8988T (cell line): ENCODE results near the gene NFIB.

ENCODE experiments used
- DNase-seq: peaks from one replicate; pipeline ENCODE4 v3.0.0; 2011

NFIB gene

DNA sequence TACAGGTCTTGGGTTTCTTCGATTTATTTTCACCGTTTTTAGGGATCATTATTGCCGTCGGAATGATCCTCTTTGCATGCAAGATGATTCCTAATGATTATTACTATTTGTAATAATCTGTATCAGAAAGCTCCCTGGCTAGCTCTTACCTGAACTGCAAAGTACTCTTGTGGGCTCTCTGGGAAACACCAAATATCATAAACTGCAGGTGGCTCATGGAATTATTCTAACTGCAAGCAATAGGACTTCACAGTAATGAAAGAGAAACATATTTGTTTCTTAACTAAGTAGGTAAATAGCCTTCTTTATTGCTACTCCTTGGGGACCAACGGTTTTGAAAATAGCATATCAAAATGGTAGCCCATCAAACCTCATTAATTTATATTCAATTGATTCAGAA, 219.4 kb downstream of the NFIB start:
- DNase-seq: no peak

DNA sequence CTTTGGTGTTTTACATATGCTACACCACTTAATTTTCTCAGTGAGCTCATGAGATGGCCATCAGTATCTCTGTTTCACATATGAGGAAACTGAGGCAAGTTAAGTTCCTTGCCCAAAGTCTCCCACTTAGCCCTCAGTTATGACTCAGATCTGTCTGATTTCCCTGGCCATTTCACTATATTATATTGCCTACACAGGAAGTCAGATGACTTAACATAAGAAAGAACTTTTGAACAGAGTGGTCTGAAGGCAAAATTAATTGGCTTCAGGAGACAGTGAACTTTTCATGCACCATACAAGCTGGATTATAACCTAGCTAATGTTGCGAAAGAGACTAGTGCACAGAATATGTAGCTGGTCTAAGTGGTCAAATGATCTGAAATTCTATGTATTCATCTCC, 221.6 kb downstream of the NFIB start:
- no peak for DNase-seq

DNA sequence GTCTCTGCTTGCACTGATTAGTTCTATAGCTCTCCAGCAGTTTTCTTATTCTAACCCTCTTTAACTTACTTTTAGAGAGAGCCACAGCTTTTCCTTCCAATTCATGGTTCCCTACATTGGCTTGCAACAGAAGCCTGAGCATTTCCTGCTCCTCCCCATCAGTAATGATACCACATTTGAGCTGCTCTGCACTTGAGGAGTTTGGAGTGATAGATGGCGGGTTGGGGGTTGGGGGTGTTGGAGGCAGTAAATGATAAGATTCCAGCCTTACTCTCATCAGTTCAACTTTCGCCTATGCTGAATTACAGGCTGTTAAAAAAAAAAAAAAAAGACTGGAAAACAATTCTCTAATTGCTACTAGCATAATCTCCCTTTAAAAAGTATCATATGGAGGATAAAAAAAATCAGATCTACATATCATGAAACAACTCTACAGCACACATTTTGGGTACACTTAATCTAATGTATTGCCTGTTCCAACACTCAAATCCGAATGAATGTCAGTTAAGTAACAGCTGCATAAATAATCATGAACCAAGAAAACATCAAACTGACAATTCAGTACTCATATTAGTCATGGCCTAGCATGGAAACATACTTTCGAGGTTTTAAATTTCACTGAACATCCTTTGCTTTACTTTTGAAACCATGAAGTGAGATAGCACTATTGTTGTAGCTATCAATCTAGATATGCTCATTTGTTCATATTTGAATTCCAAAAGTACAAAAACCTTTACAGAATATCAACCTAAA, 224.7 kb downstream of the NFIB start:
- no peak for DNase-seq

DNA sequence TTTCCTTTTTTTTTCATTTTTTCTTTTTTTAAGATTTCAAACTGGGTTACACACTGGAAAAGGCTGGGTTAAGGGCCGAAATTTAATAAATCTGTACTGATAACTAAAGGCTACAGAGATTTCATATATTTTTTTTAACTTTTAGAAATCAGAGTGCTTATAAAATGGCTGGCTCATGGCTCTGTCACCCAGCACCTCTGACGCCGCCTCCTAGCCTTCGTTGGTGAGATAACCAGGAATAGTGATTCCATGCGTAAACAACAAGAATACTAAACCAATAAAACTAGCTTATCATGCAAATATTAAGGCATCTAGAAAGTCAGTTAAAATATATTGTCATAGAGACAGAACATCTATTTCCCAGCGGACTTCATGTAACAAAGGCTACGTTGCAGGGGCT, 226.4 kb downstream of the NFIB start:
- no peak for DNase-seq

DNA sequence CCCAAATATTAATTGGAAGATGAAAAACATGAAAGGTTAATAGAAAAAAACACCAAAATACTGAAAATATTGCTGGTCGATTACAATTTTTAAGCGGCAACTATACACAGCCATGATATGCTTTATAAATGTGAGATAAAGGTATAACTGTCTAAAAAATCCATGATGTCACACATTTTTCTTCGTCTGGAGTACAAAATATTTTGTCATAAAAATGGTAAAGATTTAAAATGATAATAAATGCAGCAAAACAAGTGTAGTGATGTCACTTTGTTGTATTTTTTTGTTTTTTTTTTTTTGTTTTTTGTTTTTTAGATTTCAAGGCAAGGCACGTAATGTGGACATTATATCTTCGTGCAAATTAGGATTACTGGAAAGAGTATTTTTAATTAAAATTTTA, 227.4 kb downstream of the NFIB start:
- no peak for DNase-seq

DNA sequence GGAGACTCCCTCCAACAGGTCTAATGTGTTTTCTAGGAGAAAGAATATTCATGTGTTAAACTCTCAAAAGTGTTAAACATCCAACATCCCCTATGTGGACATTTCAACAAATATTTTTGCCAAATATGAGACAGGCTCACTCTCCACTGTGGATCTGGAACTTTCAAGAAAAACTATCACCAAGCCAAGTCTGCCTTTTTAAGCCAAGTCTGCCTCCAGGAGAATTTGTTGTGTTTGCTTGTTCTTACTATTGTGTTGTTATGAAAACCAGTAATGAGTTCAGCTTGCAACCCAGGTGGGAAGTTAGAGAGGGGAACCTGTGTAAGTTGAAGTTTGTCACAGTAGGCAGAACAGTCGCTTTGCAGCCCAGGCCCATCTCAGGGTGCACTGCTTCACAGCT, 228.1 kb downstream of the NFIB start:
- no peak for DNase-seq

DNA sequence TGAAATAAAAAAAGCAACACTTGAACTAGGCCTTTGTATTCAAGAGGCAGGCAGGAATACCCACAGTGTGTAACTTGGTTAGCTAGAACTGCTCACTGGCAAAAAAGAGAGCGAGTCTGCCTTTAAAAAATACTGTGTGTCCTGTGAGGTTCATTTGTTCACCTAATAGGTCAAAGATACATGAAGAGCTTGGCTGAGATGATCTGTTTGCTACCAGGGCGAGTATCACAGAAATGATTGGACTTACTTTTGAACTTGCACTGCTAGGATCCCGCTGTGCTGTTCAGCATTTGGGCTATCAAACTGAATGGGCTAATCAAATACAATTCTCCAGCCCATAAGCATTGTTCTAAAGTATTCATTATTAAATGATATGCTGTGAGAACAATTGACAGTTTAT, 229.1 kb downstream of the NFIB start:
- no peak for DNase-seq

DNA sequence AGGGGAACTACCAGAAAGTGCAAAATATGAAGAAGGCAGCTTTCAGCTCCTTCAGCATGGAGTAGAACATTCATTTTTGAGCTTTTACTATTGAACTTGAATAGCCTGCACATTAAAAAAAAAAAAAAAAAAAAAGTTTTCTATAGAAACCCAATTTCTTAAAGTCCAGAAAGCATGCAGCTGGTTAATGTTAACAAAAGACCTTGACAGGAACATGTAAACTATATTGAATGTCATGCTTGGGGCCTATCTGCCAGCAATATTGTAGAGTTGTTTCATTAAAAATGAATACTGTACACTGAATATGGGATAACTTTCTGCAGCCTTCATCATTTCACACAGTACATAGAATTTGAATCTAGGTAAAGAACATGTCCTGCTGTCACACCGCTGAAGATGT, 230.6 kb downstream of the NFIB start:
- DNase-seq: no peak

DNA sequence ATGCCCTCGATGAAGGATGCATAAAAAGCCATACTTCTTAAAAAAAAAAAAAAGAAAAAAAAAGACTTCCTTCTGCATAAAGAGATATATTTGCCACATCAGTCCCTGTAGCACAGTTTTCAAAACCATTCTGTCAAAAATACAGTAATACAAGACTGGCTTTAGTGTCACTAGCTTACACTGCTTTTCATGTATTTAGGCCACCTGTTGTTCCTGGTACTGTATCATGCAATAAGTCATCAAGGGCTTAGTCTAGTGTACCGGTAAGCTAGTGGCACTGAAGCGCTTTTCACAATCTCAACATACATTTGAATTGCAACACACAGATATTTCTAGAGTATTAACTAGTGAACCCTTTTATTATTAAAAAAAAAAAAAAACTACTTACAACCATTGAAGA, 231.2 kb downstream of the NFIB start:
- DNase-seq: no peak

DNA sequence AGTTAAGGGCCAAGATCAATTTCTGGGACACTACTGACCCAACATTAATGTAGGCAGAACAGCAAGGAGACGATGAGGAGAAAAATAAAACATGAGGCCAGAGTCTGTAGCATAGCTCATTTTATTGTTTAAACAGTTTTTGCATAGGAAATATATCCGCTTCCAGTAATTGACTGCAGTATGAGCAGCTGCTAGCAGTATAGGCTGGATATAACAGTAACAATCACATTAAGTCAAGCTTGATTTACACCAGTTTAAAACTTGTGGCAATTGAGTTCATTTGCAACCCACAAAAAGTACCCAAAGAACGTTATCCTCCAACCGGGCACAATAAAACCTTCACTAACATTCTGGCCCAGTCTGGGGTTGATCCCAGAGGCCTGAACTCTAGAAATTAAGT, 232.2 kb downstream of the NFIB start:
- no peak for DNase-seq

DNA sequence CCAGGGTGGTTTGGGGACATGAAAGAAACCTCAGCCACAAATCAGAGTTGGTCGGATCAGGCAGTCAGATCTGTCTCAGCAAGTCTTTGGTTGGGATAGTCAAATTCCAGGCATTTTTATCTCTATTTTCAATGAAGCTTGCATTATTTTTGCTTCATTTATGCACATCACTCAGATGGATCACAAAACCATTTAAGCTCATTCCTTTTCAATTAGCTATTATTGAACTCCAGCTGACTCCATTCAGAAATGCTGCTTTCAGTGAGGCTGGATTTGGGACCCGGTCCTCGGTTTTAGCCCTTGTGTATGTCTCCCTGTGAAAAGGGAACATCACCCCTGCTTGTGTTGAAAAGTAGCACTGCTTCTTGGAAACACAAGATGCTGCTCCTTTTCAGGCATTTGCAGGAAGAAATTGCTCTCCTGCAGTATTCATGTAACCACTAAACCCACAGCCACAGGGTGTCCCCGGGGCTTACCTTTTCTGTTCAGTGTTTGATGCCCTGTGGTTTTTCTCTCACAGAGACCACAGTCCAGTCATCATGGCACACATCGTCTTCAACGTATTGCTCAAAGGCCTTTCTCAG, 232.9 kb downstream of the NFIB start:
- no peak for DNase-seq

DNA sequence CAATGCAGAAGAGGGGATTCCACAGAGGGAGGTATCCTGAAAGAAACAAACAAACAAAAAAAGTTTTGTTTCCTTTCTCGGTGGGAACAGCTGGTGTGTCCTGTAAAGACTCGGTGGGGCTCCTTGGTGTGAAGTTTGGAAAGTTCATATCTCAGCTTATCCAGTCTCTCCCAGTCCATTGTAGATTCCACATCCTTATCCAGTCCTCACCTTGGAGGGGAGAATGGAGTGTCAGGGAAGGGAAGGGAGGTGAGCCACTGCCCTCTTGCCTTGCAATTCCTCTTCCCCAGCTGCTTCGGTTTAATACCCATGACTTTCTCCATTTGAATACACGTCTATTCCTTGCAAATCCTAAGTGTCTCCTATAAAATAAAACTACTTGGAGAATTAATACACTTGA, 234.5 kb downstream of the NFIB start:
- DNase-seq: no peak

DNA sequence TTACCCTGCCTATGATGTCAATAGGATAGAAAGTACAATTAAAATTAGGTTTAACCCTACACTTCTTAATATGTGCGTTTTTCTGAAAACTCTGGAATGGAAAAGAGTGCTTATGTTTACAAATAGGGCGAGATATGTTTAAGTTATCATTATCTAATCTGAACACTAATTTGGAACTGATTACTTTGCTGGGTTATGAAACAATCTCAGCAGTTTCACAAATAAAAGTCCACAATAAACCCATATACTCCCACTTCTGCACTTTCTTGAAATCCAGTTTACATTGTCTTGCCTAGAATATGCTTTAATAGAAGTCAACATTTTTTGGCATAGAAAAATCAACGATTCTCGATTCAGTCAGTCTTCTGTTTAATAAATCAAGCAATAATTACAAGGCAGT, 236.3 kb downstream of the NFIB start:
- DNase-seq: no peak

DNA sequence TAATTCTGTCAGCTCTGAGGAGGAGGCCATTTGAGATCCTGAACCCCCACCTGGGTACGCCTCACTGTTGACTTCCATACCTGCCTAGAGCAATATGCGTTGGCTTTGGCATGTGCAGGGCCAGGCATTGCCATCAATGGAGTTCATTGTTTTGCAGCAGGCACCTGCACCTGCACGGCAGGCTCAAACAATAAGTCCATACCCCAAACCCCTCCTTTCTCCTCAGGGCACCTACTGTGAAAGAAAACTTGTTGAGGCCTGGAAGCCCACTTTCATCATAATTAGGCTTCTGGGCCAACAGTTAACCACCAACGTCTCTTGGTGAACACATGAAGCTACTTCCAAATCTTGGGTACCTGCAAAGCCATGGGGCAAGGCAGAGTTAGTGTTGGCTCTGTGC, 238.7 kb downstream of the NFIB start:
- DNase-seq: no peak

DNA sequence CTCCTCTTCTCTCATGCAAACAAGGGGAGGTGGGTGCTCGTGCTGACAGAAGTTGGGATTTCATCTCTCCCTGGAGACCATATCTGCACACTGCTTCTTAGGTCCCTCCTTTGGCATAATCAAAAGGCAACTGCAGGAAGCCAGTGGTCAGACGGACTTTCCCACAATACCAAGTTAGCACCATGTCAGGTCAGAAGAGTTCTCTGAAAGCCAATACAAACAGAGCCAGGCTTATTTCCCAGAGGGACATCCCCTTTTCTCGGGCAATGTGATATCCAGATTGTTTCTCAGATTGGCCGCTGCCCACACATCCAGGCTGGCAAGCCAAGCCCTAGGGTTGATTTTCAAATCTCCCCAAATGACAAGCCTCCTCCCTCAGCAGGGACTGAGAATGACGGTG, 241.1 kb downstream of the NFIB start:
- DNase-seq: no peak

DNA sequence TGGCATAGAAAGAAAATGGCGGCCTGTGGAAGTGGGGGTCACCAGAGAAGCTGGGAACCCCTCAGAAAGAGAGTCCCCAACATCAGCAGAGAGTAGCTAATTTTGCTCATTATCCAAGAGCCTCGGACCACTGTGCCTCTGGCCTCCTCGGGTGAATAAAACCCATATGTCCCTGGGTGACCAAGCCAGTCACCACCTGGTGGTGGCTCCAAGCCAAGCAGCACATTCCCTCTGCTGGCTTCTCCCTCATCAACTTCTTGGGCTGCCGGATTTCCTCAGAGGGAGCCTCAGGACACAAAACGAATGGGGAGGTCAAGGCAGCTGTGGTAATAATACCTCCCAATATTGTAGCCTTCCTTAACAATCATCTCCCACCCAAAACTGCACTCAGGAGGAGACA, 242.5 kb downstream of the NFIB start:
- peak; percentile 9 for DNase-seq

DNA sequence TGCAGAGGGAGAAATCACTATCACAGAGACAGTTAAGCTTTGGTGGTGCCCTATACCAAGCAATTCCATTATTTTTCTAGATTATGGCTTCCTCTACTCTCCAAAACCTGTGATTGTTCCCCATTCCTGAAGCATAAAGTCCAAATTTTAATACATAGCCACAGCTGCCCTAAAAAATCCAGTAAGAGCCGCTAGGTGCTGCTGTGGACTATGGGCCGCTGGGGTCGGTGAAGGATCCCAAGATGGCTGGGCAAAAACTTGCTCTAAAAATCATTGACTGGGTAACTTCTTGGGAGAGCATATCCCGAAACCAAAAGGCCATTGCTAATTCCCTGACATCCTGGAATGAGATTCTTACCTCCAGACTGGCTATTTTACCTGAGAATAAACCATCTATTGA, 245.3 kb downstream of the NFIB start:
- DNase-seq: no peak

DNA sequence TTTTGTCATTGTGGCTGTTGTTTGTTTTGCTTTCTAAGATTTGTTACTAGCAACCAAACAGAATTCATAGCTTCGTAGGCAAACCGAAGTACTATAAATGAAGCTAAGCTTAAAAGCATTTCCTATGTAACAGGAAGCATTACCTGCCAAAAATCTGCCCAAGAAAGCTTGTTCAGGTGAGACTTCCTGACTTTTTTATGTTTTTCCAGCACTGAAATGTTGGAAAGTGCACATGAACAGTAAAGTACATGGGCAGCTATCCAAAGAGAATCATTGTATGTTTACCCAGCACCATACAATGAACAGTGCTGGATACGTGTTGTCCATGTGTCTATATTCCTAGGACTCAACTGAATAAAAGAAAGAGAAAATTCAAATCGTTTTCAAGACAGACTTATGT, 247.1 kb downstream of the NFIB start:
- no peak for DNase-seq

DNA sequence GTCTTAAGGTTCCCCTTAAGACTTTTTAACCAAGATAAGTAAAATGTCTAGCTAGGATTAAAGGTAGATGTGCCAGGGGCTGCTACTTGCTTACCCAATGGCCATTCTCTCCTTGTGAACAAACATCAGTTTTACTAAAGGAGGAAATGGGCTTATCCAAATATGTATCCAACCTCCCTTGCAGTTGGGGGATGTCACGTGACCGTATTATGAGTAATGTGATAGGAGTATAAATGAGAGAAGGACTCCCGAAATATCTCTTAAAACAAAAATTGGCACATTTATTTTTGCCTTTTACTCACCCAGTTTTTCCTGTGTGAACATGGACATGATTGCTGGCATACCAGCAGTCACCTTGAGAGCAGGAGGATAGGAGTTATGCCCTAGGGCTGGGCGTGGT, 247.9 kb downstream of the NFIB start:
- no peak for DNase-seq

DNA sequence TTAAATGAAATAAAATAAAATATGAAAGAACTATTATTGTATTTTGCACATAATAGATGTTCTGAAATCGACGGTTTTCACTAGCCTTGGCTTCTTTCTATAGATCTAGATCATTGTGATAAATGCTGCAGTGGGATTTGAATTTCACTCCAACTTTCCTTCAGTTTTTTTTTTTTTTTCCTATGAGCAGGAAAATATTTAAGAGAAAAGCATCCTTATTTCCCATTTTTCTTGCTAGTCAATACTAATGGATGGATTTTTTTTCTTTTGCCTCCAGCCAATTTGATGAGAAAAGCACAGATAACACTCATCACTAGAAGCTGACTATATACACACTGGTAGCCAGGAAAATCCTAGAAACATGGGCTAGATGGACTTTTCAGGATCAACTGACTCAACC, 249.0 kb downstream of the NFIB start:
- DNase-seq: no peak

DNA sequence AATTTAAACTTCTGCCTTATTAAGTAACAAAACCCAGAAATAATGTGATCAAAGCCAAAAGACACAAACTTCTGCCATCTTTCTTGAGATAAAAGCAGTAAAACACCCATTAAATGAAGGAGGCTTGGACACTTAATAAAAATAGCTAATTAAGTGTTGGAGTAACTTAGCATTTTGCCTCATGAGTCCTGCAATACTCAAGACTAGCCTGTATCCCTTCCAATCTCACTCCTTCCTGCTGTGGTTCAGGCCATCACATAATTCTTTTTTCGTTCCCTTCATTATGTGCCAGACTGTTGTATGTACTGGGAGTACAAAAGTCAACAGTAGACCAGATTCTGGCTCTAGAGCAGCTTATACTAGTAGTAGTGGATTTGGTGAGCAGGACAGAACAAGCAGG, 250.2 kb downstream of the NFIB start:
- DNase-seq: no peak

DNA sequence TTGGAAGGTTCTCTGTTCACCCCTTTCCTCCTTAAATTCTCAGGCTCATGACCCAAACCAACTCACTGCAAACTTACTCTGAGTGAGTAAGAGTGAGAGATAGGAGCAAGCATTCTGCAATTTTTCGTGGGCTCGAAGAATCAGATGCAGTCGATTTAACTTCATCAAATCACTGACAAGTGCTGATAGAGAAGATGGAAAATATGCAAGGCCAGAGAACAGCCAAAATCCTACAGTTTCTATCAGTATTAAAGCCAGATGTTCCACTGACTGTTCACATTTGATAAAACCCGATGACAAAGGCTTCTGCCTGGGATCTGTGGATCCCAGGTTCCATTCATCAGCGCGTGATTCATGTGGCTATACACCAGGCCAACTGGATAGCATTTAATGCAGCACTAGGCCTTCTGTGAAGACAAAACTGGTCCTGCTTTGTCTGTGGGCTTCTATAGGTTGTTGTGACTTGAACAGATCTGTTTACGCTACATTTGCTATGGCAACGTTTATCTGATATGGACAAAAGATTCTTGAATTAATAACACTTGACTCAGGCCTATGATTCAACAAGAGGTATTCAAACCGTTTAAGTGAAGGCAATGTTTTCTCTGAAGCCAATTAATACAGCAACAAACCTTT, 251.2 kb downstream of the NFIB start:
- no peak for DNase-seq

DNA sequence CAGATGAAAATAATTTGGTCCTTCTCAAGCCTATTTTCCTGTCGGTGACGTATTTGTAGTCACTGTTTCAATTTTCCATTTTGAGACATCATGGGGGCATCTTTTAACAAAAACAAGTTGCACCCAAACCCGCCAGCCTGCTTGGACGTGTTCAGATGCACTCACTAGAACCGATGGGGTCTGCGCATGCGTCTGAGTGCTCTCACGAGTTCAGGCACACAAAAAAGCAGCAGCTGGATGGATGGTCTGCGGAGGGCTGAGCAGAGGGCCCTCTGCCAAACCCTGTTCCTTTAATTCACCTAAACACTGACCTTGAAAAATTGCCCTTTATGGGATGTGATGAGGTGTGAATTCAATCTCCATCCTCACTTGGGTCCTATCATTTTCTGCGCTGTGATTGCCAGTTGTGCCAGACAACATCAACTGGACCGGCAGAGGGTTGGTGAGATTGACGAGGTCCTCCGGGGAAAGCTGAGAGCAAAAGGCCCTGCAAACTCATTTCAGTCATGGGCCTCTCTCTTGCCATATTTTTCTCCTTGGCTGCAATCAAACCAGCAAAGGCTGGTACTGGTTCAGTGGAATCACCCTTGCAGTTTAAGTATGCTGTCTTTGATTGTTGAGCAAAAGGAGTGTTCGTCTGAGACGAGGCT, 251.9 kb downstream of the NFIB start:
- DNase-seq: no peak

DNA sequence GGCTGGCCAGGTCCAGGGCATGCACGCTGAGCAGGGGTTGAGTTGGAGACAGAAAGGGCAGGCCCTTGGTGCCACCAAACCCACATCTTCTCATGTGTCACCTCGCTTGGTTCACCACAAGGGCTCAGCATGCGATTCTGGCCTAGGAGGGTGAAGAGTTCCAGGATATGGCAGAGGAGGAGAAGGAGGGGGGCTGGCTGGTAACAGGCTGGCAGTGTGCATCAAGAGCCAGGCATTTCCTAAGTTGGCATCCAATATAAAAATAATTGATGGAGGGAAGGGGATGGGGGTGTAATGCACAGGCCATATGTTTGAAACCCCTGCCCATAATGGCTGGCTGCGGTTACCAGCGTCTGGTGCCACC, 255.6 kb downstream of the NFIB start:
- no peak for DNase-seq
